Body of pancreas (tissue), 4 donors: ENCODE measurements around the gene SEMA6A.

Source experiments
- POLR2A ChIP-seq, 3 donors: fragments of 450-650 bp; IDR thresholded peaks; one replicate each; pipeline ENCODE4 v1.6.1; 2016; ENCODE audit warnings: antibody characterized with exemption in 3 of 3, mild to moderate bottlenecking in 2 of 3
- TF ChIP-seq, protein P1 (sequence below), 7 experiments: fragments of 450-650 bp in 4 of 7; fragments of 200-600 bp in 3 of 7; sonication (generic) in 3 of 7; IDR thresholded peaks; one replicate each; pipeline ENCODE4 v1.5.1; 2016 to 2019; ENCODE audit warnings: antibody characterized with exemption in 7 of 7

DNA sequence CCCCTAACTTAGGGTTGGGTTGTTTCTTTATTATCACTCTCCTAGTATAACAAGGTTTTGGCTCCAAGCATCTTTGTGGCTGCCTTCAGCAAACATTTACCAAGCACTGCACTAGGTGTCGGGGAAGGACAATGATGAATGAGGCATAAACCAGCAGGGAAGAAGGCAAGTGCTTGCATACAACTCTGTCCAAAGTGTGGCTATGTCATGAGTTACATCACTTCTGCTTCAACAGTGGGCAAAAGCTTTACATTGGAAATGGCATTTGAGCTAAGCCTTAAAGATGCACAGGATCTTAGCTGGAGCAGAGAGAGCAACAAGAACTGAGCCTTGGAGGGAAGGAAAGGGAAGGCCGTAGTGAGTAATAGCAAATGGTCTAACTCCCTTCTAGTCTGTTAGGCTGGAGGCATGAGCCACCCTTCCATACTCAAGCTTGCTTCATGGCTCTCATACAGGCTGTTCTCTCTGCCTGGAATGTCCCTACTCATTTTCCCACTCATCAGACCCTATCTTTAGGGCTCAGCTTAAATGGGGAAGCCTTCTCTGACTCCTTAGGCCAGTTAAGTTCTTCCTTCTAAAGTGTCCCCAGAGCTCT is 121.8 kb downstream of the SEMA6A start:
- TF ChIP-seq POLR2A (IDR thresholded peaks at IDR 0.05): no peak
- TF ChIP-seq, protein P1, sequence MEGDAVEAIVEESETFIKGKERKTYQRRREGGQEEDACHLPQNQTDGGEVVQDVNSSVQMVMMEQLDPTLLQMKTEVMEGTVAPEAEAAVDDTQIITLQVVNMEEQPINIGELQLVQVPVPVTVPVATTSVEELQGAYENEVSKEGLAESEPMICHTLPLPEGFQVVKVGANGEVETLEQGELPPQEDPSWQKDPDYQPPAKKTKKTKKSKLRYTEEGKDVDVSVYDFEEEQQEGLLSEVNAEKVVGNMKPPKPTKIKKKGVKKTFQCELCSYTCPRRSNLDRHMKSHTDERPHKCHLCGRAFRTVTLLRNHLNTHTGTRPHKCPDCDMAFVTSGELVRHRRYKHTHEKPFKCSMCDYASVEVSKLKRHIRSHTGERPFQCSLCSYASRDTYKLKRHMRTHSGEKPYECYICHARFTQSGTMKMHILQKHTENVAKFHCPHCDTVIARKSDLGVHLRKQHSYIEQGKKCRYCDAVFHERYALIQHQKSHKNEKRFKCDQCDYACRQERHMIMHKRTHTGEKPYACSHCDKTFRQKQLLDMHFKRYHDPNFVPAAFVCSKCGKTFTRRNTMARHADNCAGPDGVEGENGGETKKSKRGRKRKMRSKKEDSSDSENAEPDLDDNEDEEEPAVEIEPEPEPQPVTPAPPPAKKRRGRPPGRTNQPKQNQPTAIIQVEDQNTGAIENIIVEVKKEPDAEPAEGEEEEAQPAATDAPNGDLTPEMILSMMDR (IDR thresholded peaks at IDR 0.05): no peak
